ENCODE measurements around the gene LIPC.

The LIPC gene

DNA sequence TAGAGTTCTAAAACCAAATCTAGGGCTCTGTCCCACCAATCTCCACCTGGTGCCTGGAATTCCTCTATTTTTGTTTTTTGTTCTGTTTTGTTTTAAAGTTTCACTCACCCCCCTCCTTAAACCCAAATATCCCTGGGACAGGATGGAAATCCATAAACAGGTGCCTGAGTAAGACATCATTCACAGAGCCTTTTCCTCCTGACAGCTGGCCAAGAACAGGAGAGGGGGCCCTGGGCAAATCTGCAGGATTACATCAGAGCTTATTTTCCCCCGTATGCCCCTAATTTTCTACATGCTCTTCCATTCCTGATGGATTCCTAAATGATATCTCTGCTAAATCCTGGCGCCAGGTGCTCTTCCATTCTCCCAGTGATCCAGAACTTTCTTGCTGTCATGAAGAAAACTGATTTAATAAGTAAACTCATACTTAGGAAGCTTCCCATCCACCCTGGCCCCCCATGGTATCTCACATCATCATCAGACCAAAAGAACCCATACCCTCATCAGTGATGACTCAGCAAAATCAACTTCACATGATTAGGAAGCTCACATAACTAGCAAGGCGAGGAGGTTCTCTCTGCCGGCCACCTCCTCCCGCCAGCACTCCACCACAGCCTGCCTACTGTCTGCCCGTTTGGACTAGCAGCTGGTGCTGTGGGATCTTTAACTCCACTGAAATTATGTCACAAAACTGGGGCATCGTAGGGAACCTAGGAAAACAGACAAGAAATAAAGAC is 61.0 kb downstream of the LIPC start:
- H3K9ac ChIP-seq: no peak overlapping the region

DNA sequence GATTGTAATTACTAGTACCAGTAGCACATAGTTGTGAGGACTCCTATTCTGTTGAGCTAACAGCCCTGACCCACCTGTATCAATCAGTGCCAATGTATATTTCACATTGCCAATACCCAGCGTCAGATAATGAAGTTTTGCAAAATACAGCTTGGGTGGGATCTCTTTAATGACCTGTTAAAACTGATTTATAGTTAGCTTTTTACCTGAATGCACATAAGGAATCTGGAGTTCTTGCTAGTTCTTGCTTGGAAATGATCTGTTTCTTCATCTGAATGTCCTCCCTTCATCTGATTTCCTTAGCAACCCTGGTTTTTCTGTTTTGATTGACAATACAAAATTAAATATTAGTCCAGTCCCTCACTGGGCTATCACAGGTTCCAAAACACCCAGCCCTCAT is 62.8 kb downstream of the LIPC start:
- peaks cover 6% of the 10 kb centered on the region for H3K4me1 ChIP-seq (ENCODE audit: low read depth, poor library complexity, severe bottlenecking)
- H3K27me3 ChIP-seq (ENCODE audit: insufficient read depth, low read depth): no peaks in the 10 kb centered on the region
- H3K9ac ChIP-seq: no peak overlapping the region
- no peak overlapping the region for H3K27ac ChIP-seq
- no peaks in the 10 kb centered on the region for H3K79me2 ChIP-seq (ENCODE audit: insufficient read depth, low read depth)
- TF ChIP-seq, protein P1, sequence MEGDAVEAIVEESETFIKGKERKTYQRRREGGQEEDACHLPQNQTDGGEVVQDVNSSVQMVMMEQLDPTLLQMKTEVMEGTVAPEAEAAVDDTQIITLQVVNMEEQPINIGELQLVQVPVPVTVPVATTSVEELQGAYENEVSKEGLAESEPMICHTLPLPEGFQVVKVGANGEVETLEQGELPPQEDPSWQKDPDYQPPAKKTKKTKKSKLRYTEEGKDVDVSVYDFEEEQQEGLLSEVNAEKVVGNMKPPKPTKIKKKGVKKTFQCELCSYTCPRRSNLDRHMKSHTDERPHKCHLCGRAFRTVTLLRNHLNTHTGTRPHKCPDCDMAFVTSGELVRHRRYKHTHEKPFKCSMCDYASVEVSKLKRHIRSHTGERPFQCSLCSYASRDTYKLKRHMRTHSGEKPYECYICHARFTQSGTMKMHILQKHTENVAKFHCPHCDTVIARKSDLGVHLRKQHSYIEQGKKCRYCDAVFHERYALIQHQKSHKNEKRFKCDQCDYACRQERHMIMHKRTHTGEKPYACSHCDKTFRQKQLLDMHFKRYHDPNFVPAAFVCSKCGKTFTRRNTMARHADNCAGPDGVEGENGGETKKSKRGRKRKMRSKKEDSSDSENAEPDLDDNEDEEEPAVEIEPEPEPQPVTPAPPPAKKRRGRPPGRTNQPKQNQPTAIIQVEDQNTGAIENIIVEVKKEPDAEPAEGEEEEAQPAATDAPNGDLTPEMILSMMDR (conservative IDR thresholded peaks at IDR 0.05; ENCODE audit: low read depth, low read length): no peak
- no peaks in the 10 kb centered on the region for H4K20me1 ChIP-seq (ENCODE audit: insufficient read depth)
- H3K36me3 ChIP-seq (ENCODE audit: insufficient read depth): no peaks in the 10 kb centered on the region
- no peak overlapping the region for H2AFZ ChIP-seq (ENCODE audit: low read depth)
- H3K4me3 ChIP-seq (IDR thresholded peaks at IDR 0.05; ENCODE audit: insufficient read depth, low read depth, low read length): no peak overlapping the region
- no peak overlapping the region for H3K4me2 ChIP-seq

More for the DNA sequence above, 61.0 kb downstream of the LIPC start:
- Histone ChIP-seq H3K4me1 (ENCODE audit: low read depth, poor library complexity, severe bottlenecking) (peaks cover 6% of the 10 kb centered on the region), H3K27me3 (ENCODE audit: insufficient read depth, low read depth) (no peaks in the 10 kb centered on the region), H3K36me3 (ENCODE audit: insufficient read depth) (no peaks in the 10 kb centered on the region), H4K20me1 (ENCODE audit: insufficient read depth) (no peaks in the 10 kb centered on the region), H2AFZ (ENCODE audit: low read depth) (no peak overlapping the region), H3K4me3 (IDR thresholded peaks at IDR 0.05; ENCODE audit: insufficient read depth, low read depth, low read length) (no peak overlapping the region), H3K79me2 (ENCODE audit: insufficient read depth, low read depth) (no peaks in the 10 kb centered on the region), H3K27ac (no peak overlapping the region), H3K4me2 (no peak overlapping the region)
- TF ChIP-seq, protein P1 (conservative IDR thresholded peaks at IDR 0.05; ENCODE audit: low read depth, low read length): no peak

DNA sequence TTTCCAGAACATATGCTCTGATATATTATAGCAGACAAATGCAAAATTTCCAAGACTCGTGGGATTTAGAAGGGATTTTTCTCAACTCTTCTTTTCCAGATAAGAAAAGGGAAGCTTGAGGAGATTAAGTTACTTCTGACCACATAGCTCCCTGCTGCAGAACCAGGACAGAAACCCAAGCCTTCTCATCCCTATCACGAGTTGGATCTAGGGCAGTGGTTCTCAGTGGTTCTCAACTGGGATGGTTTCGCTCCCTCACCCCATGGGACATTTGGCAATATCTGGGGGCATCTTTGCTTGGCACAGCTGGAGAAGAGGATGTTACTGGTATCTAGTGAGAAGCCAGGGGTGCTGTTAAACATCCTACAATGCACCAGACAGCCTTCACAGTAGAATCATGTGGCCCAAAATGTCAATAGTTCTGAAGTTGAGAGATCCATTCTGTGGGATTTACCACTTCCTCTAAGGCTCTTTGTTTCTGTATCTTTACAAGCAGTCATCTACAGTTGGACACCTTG is 64.2 kb downstream of the LIPC start:
- H3K4me3 ChIP-seq (IDR thresholded peaks at IDR 0.05; ENCODE audit: insufficient read depth, low read depth, low read length): no peak overlapping the region
- no peaks in the 10 kb centered on the region for H3K27me3 ChIP-seq (ENCODE audit: insufficient read depth, low read depth)
- H3K27ac ChIP-seq: no peak overlapping the region
- H3K4me2 ChIP-seq: no peak overlapping the region
- no peaks in the 10 kb centered on the region for H4K20me1 ChIP-seq (ENCODE audit: insufficient read depth)
- no peak overlapping the region for H2AFZ ChIP-seq (ENCODE audit: low read depth)
- peaks cover 6% of the 10 kb centered on the region for H3K4me1 ChIP-seq (ENCODE audit: low read depth, poor library complexity, severe bottlenecking)
- no peaks in the 10 kb centered on the region for H3K79me2 ChIP-seq (ENCODE audit: insufficient read depth, low read depth)
- H3K36me3 ChIP-seq (ENCODE audit: insufficient read depth): no peaks in the 10 kb centered on the region
- H3K9ac ChIP-seq: no peak overlapping the region
- TF ChIP-seq, protein P1 (conservative IDR thresholded peaks at IDR 0.05; ENCODE audit: low read depth, low read length): no peak

DNA sequence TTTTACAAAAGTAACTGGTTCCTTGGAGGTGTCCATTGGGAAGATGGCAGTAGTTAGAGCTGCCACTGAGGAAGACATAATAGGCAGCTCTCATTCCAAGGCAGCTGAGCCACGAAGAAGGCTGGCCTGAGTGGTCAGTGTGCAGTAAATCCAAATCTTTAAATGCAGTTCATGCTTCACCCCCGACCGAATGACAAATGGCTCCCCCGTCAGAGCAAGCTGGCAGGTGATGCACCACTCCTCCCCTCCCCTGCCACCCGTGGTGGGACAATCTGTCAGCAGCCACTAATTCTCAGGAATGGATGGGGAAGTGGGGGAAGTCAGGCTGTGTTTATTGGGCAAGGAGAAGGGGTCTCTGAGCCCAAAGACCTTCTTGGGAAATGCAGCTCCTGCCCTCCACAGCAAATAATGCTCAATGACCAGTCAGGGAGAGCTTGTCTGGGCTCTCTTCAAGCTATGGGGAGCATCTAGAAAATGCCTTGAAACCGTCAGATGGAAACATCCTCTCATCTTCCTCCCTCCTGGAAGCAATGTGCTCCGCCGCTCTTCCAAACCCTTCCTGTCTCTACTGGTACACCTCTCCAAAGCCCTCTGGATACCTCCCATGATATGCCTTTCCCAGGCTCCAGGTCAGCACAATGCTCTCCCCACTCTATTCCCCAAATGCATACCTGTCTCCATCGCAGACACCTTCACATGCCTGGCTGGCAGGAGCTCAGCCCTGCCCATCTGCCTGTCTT is 65.4 kb downstream of the LIPC start:
- no peaks in the 10 kb centered on the region for H3K27me3 ChIP-seq (ENCODE audit: insufficient read depth, low read depth)
- no peak overlapping the region for H3K4me3 ChIP-seq (IDR thresholded peaks at IDR 0.05; ENCODE audit: insufficient read depth, low read depth, low read length)
- H3K27ac ChIP-seq: no peak overlapping the region
- TF ChIP-seq, protein P1 (conservative IDR thresholded peaks at IDR 0.05; ENCODE audit: low read depth, low read length): no peak
- no peak overlapping the region for H2AFZ ChIP-seq (ENCODE audit: low read depth)
- no peaks in the 10 kb centered on the region for H3K36me3 ChIP-seq (ENCODE audit: insufficient read depth)
- H3K9ac ChIP-seq: no peak overlapping the region
- no peaks in the 10 kb centered on the region for H3K79me2 ChIP-seq (ENCODE audit: insufficient read depth, low read depth)
- H3K4me1 ChIP-seq (ENCODE audit: low read depth, poor library complexity, severe bottlenecking): peaks cover 7% of the 10 kb centered on the region
- H3K4me2 ChIP-seq: no peak overlapping the region
- no peaks in the 10 kb centered on the region for H4K20me1 ChIP-seq (ENCODE audit: insufficient read depth)
